ENCODE measurements around the gene CEP112. TPM values are rescaled to one million over a fixed set of nuclear protein-coding genes. Genes with fewer than 3 reads are reported as not detected.
"Not testable (repeated sequence)": the region's sequence is repeated elsewhere in the genome, so short reads cannot be mapped to it uniquely, and the experiment has no call there.

The CEP112 gene
- total and polyA plus RNA-seq, 3 donors from 2014 or later: 50.2 to 107 (median 78.8) TPM

- H3K27ac ChIP-seq: no peak overlapping the region
- TF ChIP-seq CTCF (IDR thresholded peaks at IDR 0.05): no peak
- TF ChIP-seq POLR2A (IDR thresholded peaks at IDR 0.05): no peak
- DNase-seq: no peak
- H3K4me1 ChIP-seq: no peaks in the 10 kb centered on the region
- H3K36me3 ChIP-seq (ENCODE audit: low read depth, missing control alignments): no peaks in the 10 kb centered on the region
- no peak overlapping the region for H3K4me3 ChIP-seq
- H3K9me3 ChIP-seq: no peaks in the 10 kb centered on the region
- intact Hi-C loops (cut with DNase I; ENCODE audit: low total_unique reads): no loop called here
- H3K27me3 ChIP-seq: no peaks in the 10 kb centered on the region
- 95 to 100% methylated on average over 1 of the region's 1 CpG for WGBS, 2 donors
These were observed 358.7 kb downstream of the CEP112 start for GRCh38 chr17:65833214-65833613.

DNA sequence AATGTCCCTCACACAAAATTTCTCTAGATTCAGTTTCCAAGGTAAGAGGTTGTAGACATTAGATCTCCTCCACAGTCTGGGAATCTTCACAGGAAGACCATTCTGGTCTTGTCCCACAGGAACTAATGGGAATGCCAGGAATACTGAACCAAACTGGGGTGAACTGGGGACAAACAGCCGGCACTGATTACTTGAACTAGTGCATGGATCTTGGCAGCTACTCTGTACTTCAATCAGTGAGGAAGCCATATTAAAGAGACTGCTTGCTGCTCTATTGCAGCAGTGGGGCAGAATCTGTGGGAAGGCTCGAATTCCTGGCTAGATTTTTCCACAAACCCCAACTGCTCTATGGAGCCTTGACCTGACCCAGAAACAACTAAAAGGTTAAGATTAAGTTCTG lies 361.6 kb downstream of the CEP112 start:
- WGBS, 2 donors: 88 to 94% methylated on average over 2 of the region's 2 CpGs
- Histone ChIP-seq H3K9me3 (no peaks in the 10 kb centered on the region), H3K4me1 (no peaks in the 10 kb centered on the region), H3K27ac (no peak overlapping the region), H3K4me3 (no peak overlapping the region), H3K36me3 (ENCODE audit: low read depth, missing control alignments) (no peaks in the 10 kb centered on the region), H3K27me3 (no peaks in the 10 kb centered on the region)
- no peak for DNase-seq
- TF ChIP-seq POLR2A (IDR thresholded peaks at IDR 0.05) (no peak), CTCF (IDR thresholded peaks at IDR 0.05) (no peak)
- intact Hi-C loops (cut with DNase I; ENCODE audit: low total_unique reads): no loop called here

- H3K9me3 ChIP-seq; H3K27ac ChIP-seq; H3K4me1 ChIP-seq; H3K4me3 ChIP-seq; H3K27me3 ChIP-seq; H3K36me3 ChIP-seq (ENCODE audit: low read depth, missing control alignments); DNase-seq; intact Hi-C loops (cut with DNase I; ENCODE audit: low total_unique reads): not testable (repeated sequence)
- WGBS, 2 donors: 95 to 98% methylated on average over 2 of the region's 2 CpGs
These were observed 365.4 kb downstream of the CEP112 start for GRCh38 chr17:65826577-65826976.

- intact Hi-C loops (cut with DNase I; ENCODE audit: low total_unique reads): no loop called here
- H3K4me1 ChIP-seq: no peaks in the 10 kb centered on the region
- 82 to 95% methylated on average over 1 of the region's 1 CpG for WGBS, 2 donors
These were observed 367.0 kb downstream of the CEP112 start for GRCh38 chr17:65824901-65825300.

DNA sequence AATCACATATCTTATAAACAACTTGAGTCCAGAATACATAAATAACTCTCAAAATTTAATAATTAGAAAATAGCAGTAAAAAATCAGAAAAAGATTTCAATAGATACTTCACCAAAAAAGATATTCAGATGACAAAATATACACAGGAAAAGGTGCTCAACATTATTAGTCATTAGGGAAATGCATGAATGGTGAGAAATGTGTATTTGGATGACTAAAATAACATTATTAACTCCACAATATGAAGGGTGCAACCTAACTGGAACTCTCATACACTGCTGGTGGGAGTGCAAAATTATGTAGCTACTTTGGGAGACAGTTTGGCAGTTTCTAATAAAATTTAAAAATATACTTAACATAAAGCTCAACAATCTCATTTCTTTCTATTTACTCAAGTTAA lies 368.2 kb downstream of the CEP112 start:
- DNase-seq: no peak
- TF ChIP-seq POLR2A (IDR thresholded peaks at IDR 0.05) (no peak), CTCF (IDR thresholded peaks at IDR 0.05) (no peak)
- intact Hi-C loops (cut with DNase I; ENCODE audit: low total_unique reads): no loop called here

More at GRCh38 chr17:65824901-65825300, 367.0 kb downstream of the CEP112 start:
- H3K27me3 ChIP-seq: no peaks in the 10 kb centered on the region
- no peak overlapping the region for H3K27ac ChIP-seq
- no peaks in the 10 kb centered on the region for H3K36me3 ChIP-seq (ENCODE audit: low read depth, missing control alignments)
- H3K4me3 ChIP-seq: no peak overlapping the region
- H3K9me3 ChIP-seq: no peaks in the 10 kb centered on the region
- DNase-seq: no peak
- no peak for TF ChIP-seq POLR2A (IDR thresholded peaks at IDR 0.05)
- no peak for TF ChIP-seq CTCF (IDR thresholded peaks at IDR 0.05)

More for the DNA sequence above, 368.2 kb downstream of the CEP112 start:
- no peak overlapping the region for H3K4me3 ChIP-seq
- H3K4me1 ChIP-seq: no peaks in the 10 kb centered on the region
- H3K36me3 ChIP-seq (ENCODE audit: low read depth, missing control alignments): no peaks in the 10 kb centered on the region
- H3K27me3 ChIP-seq: no peaks in the 10 kb centered on the region
- H3K27ac ChIP-seq: no peak overlapping the region
- H3K9me3 ChIP-seq: no peaks in the 10 kb centered on the region

Measured in testis (tissue), 3 donors.